ENCODE data around the gene MACROD2.
"Not testable (repeated sequence)": the region's sequence is repeated elsewhere in the genome, so short reads cannot be mapped to it uniquely, and the experiment has no call there.

MACROD2 gene

DNA sequence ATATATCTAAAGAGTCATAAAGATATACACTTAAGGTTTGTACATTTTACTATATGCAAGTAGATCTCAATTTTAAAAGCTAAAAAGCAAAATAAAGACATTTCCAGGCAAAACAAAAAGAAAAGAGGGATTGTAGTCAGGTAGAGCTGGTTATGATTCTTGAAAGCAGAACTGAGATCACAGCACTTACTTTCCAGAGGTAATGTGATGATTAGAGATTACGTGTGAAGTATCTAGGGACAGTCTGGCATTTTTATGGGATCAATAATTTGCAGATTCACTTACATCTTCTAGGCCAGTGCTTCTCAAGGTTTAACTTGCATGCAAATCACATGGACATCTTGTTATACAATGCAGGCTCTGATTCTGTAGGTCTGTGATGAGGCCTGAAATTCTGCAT is 1982.4 kb downstream of the MACROD2 start:
- DNase-seq, result no peak

DNA sequence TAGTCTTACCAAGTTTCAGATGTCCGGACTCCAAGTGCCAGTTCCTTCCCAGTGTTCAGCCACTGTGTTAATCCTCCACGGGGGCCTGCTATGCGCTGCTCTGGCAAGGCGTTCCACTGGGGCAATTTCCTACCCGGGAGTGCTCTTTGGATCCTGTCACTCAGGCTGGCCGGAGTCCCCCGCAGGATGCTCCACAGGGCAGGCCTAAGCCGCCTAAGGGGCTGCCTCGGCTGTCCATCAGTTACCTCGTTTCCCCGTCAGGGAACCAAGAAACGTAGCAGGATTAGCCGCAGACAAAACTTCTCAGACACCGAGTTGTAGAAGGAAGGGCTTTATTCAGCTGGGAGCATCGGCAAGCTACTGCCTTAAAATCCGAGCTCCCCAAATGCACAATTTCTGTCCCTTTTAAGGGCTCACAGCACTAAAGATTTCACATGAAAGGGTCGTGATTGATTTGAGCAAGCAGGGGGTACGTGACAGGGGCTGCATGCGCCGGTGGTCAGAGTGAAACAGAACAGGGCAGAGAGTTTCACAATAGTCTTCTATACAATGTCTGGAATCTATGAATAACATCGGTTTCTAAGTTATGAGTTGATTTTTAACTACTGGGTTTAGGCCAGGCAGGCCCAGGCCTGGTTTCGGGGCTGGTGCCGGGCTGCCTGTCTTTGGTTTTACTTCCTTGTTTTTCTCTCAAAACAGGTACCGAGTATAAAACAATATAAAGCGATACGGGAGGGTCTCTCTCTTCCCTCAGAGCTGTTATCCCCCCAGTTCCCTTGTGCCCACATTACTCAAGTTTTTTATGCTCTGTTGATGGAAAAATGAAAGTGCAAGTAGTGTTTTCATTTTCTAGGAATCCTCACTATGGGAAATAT is 1990.4 kb downstream of the MACROD2 start:
- DNase-seq, result not testable (repeated sequence)

DNA sequence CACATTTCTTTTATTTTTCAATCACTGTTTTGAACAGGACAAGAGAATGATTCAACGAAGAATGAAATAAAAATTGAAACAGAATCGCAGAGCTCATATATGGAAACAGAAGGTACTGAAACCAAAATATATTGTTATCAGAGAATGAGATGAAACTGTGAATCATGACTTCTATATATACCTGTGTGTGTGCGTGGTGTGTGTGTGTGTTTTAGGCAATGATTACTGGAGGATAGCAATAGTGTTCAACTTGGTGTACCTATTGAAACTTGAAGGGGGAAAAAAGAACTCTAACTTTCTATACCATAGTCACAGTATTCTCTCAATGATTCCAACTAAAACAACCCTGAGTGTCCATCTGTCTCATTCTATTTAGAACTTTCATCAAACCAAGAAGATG is 1991.4 kb downstream of the MACROD2 start:
- DNase-seq, result no peak

DNA sequence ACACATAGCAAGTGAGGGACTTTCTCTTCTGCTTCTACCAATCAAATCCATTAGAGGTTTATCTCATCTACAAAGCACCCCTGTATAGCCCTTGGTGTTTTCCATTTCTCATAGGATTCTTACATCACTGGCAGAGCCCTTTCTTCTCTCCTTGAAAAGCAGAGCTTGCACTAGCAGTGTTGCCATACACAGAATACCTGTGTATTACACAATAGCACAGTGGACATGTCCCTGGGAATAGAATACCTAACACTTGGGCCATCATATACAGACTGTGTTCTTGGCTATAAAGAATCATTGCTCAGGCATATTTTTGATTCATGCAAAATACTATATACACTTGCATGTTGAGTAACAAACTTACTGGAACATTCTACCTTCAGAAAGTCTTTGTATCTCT is 1996.0 kb downstream of the MACROD2 start:
- DNase-seq, result no peak

DNA sequence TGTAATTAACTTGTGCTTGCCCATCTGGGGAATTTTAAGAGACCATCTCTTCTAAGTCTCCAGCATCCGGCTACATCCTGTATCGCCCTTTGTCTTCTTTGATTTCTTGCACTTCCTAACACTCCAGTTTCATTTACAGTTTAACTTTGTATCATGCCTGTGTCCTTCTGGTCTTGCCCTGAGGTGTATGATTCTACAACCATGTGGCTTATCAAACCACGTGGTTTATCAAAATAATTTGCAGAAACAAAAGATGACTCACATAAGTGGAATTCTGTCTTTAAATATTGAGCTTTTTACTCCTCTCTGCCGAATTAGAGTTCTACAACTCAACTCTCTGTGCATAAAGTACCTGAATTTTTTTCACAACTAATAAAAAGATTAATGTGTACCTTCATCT is 1997.2 kb downstream of the MACROD2 start:
- no peak for DNase-seq

DNA sequence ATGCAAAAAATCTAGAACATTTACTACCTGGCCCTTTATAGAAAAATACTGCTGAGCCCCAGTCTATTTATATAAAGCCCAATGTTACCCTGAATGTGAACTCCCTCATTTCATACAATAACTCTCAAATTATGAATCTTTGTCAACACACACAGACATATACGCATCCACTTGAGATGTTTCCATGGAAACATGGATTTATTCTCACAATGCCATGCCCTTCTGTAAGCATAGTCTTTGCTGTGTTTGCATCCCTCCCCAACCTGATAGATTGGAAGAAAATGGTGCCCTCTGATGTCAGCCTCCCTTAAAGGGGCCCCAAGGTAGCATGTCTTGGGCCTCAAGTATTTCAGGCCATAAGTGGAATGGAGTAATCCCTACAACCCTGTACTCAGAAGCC is 2004.8 kb downstream of the MACROD2 start:
- no peak for DNase-seq

DNA sequence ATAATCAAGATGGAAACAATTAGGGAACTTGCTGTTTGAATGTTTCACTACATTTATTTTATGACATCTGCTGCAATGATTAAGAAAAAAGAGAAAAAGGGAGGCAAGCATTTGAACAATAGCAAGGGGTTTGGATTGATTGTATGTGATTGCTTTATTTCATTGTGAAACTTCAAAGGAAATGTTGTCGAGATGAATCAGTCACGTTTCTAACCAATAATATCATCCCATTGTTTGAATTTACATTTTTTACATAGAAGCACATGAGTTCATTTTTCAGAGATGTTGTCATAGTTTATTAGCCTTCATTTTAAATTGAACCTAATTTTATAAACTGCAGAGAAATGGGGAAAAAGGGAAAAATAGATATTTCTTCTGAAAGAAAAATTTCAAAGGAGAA is 2006.0 kb downstream of the MACROD2 start:
- DNase-seq, result no peak

DNA sequence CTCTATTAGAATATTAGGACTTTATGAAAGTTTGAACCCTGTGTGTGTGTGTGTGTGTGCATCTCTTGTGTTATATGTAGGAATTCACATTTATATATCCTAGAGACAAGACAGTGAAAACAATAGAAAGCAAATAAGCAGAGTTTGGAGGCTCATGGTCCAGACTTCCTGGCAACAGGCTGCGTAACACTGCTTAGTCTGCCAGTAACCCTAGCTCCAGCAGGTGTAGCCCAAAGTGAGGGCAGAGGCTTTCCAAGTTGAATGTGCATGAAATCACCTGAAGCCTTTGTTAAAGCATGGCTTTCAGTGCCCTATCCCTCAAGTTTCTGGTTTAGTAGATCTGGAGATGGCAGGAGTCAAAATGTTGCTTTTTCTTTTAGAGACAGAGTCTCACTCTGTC is 2008.0 kb downstream of the MACROD2 start:
- DNase-seq, result no peak

DNA sequence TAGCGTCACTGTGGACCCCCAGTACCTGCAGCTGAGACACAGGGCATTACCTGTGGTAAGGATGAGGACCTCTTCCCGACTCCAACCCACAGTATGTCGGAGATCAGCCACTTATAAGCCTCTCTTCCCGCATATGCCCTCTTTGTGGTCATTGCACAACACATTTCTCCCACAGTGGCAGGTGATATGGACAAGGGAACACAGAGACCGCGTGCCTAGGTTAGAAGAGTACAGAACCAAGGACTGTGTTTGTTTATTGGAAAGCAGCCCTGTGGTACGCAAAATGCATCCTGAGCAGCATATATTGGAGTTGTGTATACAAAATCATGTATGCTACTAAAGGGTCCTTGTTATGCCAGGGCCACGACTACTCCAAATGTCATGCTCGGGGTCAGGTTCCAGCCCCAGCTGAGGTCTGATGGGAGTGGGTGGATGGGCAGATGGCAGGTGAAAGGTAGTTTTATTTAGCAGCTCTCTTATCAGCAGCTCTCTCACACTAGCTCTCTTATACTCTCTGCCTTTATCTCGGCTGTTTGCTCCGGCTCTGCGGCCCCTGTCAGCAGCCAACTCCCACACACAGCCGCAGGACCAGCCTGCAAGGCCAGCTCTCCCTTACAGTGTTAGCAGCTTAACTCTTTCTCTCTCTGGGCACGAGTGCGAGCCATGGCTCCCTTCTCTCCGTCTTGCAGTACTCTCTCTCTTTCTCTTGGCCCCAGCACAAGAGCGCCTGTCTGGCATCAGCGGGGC is 2009.0 kb downstream of the MACROD2 start:
- DNase-seq, result no peak

DNA sequence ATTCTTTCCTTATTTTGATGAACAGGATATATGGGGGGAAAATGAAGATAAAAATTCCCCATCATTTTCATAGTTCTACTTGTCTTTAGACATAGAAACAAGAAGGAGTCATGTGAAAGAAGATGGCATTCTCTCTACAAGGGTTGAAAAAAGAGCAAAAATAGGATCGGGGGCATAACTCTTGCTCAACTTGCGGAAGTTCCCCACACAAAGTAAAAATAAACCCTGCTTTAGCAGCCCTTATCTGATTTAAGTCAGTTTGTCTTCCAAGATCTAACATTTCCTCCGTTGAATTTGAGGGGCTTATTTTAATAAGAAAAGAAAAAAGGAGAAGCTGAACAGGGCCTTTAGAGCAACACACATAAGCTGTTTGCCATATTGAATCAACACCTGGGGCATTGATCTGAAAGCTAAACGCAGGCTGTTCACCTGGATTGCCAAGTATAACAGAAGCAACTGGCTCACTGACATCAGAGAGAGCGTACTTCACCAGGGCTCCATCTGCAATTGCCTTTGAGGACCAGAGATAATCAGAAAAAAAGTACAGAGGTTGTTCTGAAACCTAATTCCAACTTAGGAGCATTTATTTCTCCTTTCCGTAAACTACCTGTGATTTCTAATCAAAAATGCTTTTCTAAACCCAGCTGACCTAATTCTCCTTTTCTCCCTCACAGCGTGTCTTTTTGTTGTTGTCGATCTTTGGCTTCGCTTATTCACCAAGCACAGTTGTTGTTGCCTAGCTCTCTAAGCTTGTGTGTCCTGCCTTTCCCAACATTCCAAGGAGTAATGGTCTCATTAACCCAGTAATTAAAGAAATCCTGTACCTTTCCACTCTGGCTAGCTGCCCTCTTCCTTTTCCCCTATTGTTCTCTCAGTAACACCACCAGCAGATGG is 2010.0 kb downstream of the MACROD2 start:
- DNase-seq, result no peak

DNA sequence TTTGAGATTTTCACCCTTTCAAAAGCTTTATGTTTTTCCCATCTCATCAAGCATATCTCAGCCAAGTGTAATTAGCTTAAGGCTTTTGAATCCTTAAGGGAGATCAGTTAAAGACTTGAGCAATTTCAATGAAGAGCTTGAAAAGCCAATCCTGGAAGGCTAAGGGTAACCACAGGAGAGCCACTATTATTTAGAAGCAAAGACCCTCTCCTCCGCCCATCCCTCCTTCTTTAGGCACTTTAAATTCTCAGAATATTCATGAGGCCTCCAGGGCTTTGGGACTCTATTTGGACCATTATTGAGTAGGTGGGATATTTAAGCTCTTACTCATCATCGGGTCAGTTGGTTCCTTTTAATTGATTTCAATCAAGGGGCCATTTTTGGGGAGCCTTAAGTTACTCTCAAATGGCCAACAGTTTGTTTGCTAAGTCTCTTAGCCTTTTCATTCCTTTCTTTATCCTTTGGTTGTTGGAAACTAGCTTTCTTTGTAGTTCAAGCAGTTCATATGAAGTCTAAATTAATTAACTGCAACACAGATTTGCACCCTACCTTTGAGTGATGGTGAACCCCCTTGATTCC is 2010.7 kb downstream of the MACROD2 start:
- DNase-seq, result no peak

DNA sequence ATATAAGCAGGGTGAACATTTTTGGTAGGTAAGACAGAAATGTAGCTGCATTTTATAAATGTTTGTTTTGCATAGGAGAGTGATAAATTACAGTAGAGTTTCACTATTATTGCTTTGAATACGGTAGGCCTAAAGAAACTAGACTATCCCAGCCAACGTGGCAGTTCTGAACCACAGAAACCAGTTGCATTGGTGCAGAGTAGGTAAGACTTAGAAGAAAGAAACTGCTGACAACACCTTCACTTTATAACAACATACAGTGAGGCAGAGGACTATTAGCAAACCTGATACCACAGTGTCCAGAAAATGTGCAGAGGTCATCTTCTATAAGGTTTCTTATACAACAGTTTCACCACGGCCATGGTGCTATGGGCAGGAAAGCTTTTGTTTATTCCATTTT is 2011.8 kb downstream of the MACROD2 start:
- DNase-seq, result no peak

DNA sequence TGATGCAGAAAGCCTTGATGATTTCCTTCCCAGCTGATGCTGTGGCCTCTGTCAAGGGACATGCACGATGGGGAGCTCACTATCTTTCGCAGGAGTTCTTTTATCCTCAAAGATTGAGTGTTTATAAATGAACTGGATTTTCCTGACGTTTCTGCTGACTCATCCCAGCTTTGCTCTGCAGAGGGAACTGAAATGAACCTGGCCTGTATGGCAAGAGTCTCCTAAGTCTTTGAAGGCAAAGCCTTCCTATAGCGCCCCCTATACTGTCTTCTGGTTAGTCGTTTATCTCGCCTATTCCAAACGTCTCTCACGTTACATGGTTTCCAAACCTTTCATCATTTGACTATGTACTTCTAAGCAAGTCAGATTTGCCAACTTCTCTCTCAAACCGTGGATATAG is 2012.6 kb downstream of the MACROD2 start:
- no peak for DNase-seq

DNA sequence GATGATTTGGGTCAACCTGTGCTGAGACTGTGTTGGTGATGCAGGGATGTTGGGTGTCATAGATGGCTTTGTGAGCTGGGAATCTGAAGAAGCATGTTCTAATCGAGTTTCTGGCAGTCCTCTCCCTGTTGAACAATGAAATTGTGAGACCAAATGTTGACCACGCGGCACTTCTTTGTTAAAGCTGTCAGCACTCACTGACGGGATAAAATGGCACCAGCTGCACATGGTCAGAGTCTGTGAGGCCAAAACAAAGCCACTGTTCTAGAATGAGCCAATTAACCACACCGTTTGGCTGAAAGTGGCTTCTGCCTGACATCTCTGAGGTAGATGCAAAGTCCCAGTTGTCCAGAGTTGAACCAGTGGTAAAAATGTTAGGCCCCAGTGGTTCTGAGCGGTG is 2015.7 kb downstream of the MACROD2 start:
- no peak for DNase-seq

DNA sequence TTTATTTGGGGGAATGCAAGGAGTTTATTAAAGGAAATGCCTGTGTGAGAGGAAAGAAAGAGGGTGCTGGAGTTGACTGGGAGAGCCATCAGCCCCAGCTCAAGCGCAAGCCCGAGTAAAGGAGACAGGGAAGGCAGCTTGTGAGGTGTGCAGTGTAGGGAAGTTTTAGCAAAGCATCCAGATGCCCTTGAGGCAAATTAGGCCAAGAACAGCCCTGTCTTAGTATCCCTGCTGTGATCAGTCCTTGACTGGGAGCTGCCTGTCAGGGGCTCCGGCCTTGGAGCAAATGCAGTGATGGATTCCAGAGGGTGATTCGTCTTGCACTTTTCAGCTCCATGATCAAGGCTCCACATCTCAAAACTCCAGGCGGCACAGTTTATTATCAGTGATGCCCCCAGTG is 2016.2 kb downstream of the MACROD2 start:
- DNase-seq, result no peak

DNA sequence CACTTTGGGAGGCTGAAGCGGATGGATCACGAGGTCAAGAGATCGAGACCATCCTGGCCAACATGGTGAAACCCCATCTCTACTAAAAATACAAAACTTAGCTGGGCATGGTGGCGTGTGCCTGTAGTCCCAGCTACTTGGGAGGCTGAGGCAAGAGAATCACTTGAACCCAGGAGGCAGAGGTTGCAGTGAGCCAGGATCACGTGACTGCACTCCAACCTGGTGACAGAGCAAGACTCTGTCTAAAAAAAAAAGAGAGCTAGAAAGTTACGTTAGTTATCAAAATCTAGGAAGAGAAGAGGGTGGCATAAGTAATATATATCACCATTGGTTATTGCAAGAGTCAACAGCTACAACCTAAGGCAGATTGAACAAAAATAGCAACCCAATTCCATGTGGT is 2017.6 kb downstream of the MACROD2 start:
- not testable (repeated sequence) for DNase-seq

DNA sequence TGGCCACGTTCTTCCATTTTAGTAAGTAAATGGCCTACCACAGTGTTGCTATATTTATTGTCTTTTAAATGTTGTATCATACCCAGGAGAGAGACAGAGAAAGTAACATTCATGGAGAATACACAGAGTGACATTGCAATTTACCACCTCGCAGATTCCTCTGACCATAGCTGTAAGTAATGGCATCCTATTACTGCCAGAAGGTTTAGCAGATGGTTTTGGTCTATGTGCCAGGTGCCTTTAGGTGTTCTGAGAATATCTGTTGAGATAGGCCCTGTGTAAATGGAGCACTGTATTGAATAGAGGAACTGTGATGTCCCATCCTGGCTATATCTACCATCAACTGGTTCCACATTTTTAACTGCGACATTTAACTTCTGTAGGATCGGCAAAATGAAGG is 2018.3 kb downstream of the MACROD2 start:
- no peak for DNase-seq

DNA sequence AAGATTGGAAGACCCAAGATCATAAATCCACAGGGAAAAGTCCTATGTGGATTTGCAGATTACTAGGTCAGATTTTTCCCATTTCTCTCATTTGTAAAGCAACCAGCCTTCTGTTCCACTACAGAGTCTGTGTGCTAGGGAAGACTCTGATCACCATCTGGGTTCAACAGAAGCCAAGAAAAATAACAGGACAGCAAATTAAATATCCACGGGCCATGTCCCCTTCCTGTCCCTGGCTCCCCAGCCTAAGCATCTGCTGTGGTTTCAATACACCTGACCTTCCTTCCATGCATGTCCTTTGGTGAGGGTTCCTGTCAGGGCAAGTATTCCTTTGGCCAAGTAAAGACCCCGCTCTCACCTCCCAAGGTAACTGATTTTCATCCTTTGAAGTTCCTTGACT is 2019.1 kb downstream of the MACROD2 start:
- DNase-seq, result no peak

DNA sequence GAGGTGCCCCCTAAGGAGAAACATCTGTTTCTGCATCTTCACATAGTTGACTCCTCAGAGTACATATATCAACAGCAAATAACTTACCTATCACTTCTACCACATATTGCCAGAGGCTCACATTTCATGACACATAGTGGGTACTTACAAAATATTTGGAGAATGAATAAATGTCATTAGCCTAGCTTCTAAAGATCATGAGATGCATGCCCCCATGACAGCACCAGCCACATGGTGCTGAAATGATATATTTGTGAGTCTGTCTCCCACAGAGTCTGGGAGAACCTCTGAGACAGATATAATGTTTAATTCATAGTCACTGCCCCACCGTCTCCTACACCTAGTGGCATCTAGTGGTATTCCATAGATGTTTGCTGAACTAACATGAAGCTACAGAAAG is 2022.3 kb downstream of the MACROD2 start:
- no peak for DNase-seq

DNA sequence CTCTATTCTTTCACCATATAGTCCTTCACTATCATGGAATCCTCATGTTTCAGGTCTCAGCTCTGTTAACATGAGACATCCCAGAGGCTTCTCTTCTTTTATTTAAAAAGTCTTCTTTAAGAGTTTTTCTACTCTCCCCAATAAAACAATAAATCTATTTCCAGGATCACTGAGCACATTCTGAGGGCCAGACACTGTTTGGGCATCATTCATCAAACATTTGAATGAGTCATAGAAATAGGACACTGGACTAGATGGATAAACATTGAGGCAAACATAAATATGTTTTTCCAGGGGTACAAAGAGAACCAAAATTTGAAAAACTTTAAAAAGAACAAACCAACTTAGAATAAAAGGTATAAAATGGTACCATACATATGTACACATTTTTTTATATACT is 2023.6 kb downstream of the MACROD2 start:
- DNase-seq, result no peak

DNA sequence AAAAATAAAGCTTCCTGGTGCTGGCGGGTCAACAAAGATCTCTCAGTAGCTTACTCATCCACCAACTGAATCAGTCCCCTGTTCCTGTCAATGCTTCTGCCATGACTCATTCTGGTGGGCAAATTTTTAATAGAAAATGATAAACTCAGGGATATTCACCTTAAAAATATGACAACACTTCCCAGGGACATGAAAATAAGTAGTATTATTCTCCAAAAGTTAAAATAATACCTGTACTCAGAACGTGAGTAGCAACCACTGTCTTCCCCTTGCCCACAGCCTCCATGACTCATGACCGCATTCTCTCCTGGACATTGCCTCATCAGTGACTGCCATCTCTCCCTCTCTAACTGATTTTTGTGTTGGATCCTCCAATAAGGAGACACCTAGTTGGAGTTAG is 2025.7 kb downstream of the MACROD2 start:
- no peak for DNase-seq

DNA sequence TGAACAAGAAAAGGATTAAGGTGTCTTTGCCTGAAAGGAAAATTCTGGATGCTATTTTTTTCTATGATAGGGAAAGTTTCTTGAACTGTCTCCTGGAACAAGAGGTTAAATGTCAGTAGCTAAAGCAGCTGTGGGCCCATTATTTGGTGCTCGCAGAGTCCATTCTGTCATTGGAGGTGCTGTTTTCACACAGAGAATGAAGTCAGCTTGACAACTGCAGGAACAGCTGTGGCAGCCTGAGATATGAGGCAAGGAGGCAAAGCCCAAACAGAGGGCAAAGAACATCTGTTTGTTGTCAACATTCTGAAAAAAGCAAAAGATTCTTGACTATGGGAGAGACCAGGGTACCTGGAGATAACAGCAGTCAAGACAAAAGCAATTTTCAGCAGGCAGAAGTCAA is 2029.8 kb downstream of the MACROD2 start:
- no peak for DNase-seq

DNA sequence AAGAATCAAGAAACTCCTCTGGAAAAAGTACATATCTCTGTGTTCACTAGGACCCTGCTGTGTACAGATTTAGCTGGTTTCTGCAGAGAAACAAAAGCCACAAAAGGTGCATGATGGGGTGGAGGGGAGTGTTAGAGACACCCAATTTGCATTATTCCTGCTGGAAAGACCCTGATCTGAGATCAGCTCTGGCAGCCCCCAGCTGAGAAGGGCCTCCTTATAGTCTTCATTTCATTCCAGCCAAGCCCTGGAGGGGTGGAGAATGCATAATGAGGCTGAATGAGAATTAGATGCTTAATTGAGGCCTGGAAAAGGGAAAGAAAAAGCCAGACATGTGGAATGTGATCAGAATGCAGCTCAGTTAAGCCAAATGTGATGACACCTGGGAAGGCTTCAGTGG is 2032.4 kb downstream of the MACROD2 start:
- DNase-seq, result no peak

All from activated effector memory CD4-positive, alpha-beta T cell treated with anti-CD3 and anti-CD28 coated beads, Interleukin-2, amount 50 U/mL, for 16 hours (primary cell).